ENCODE results near the gene CIB4.

CIB4 gene

GRCh38 chr2:26640331-26640745 is 828 bp downstream of the CIB4 start:
- no peak for ATAC-seq

GRCh38 chr2:26639685-26640243 is 1.4 kb downstream of the CIB4 start:
- no peak for ATAC-seq

- ATAC-seq: no peak
Observed at GRCh38 chr2:26637811-26638310, 3.3 kb downstream of the CIB4 start.

- ATAC-seq: no peak
Observed at GRCh38 chr2:26636935-26637334, 4.2 kb downstream of the CIB4 start.

- ATAC-seq: no peak
Observed at GRCh38 chr2:26635401-26635800, 5.8 kb downstream of the CIB4 start.

GRCh38 chr2:26634636-26635230 is 6.4 kb downstream of the CIB4 start:
- ATAC-seq: no peak

GRCh38 chr2:26633993-26634595 is 7.1 kb downstream of the CIB4 start:
- no peak for ATAC-seq

- ATAC-seq: no peak
Observed at GRCh38 chr2:26633351-26633945, 7.7 kb downstream of the CIB4 start.

GRCh38 chr2:26632624-26633185 is 8.5 kb downstream of the CIB4 start:
- ATAC-seq: no peak

- no peak for ATAC-seq
Observed at GRCh38 chr2:26631401-26632170, 9.6 kb downstream of the CIB4 start.

GRCh38 chr2:26630669-26631360 is 10.4 kb downstream of the CIB4 start:
- no peak for ATAC-seq

GRCh38 chr2:26630235-26630634 is 10.9 kb downstream of the CIB4 start:
- no peak for ATAC-seq

GRCh38 chr2:26629751-26630150 is 11.4 kb downstream of the CIB4 start:
- no peak for ATAC-seq

GRCh38 chr2:26629346-26629630 is 11.9 kb downstream of the CIB4 start:
- no peak for ATAC-seq

- no peak for ATAC-seq
Observed at GRCh38 chr2:26628561-26629345, 12.4 kb downstream of the CIB4 start.

GRCh38 chr2:26627350-26628105 is 13.6 kb downstream of the CIB4 start:
- ATAC-seq: no peak

GRCh38 chr2:26626606-26627005 is 14.6 kb downstream of the CIB4 start:
- ATAC-seq: no peak

GRCh38 chr2:26623541-26624495 is 17.3 kb downstream of the CIB4 start:
- ATAC-seq: no peak

GRCh38 chr2:26621469-26622199 is 19.5 kb downstream of the CIB4 start:
- no peak for ATAC-seq

Data from activated CD4-positive, CD25-positive, alpha-beta regulatory T cell treated with anti-CD3 and anti-CD28 coated beads, Interleukin-2, amount 50 U/mL, for 24 hours (primary cell).